ENCODE data around the gene UNC80. TPM values are rescaled to one million over a fixed set of nuclear protein-coding genes. Genes with fewer than 3 reads are reported as not detected.
A peak's percentile ranks its signal among the peaks of the same experiment; 100 is the strongest.

The UNC80 gene
- total and polyA plus RNA-seq, 10 donors, result 0.05 to 1.9 (median 0.63) TPM

DNA sequence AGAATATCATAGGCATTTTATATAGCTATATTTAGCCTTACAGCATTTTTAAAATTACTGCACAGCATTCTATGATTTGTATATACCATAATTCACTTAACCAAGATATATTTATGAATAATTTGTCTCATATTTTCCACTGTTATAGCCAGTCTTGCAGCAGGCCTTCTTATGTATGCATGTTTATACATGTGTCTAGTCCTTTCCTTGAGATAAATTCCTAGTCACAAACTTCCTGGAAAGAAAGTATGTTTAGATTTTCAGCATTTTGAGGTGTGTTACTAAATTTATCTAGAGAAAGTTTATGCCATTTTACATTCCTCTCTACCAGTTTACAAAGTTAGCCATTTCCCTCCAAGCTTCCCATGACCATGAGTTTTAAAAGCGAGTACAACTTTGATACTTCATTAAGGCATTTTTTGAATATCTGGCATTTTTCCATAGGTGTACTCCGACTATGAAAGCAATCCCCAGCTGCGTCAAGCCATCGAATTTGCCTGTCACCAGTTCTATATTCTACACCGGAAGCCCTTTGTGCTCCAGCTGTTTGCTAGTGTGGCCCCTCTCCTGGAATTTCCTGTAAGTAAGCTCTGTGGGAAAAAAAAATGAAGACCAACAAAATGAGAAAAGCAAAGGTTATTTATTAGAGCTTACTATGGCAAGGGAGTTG, 171.4 kb downstream of the UNC80 start:
- Histone ChIP-seq H3K4me3 (no peak overlapping the region), H3K36me3 (no peaks in the 10 kb centered on the region), H3K27ac (no peak overlapping the region), H3K27me3 (replicated peaks in 1 of 7) (no peaks in the 10 kb centered on the region), H3K9me3 (no peaks in the 10 kb centered on the region), H3K4me1 (peaks cover 0 to 6% (median 0%) of the 10 kb centered on the region in 6 donors)
- WGBS, 5 donors, result 57 to 64% (median 60%) methylated on average over 5 of the region's 5 CpGs
- DNase-seq, result no peak
- intact Hi-C loops (cut with DNase I; ENCODE audit: low total_unique reads), result no loop called here
- TF ChIP-seq, protein P1, sequence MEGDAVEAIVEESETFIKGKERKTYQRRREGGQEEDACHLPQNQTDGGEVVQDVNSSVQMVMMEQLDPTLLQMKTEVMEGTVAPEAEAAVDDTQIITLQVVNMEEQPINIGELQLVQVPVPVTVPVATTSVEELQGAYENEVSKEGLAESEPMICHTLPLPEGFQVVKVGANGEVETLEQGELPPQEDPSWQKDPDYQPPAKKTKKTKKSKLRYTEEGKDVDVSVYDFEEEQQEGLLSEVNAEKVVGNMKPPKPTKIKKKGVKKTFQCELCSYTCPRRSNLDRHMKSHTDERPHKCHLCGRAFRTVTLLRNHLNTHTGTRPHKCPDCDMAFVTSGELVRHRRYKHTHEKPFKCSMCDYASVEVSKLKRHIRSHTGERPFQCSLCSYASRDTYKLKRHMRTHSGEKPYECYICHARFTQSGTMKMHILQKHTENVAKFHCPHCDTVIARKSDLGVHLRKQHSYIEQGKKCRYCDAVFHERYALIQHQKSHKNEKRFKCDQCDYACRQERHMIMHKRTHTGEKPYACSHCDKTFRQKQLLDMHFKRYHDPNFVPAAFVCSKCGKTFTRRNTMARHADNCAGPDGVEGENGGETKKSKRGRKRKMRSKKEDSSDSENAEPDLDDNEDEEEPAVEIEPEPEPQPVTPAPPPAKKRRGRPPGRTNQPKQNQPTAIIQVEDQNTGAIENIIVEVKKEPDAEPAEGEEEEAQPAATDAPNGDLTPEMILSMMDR (IDR thresholded peaks at IDR 0.05 in 8 of 11, conservative IDR thresholded peaks at IDR 0.05 in 3 of 11), result no peak
- no peak for TF ChIP-seq POLR2AphosphoS5 (IDR thresholded peaks at IDR 0.05)
- TF ChIP-seq POLR2A (IDR thresholded peaks at IDR 0.05), result no peak

DNA sequence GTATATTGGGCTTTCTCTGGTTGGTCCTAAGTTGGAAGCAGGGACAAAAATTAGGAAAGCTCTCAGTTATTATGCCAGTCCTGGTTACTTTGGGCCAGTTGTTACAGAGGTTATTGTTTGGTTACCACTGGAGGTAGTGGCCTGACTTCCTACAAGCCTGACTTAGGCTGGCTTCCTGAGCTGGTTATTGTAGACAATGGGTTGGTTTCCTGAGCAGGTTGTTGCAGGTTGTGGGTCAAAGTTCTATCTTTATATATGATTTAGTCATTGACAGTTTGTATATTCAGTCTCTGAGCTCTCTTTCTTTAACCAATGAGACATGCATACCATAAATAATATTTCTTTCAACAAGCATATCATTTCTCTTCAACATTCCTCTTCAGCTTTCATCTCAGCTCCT, 172.1 kb downstream of the UNC80 start:
- no peak for DNase-seq
- Histone ChIP-seq H3K4me3 (no peak overlapping the region), H3K4me1 (peaks cover 0 to 3% (median 0%) of the 10 kb centered on the region in 6 donors), H3K27ac (no peak overlapping the region), H3K27me3 (replicated peaks in 1 of 7) (no peaks in the 10 kb centered on the region), H3K9me3 (no peaks in the 10 kb centered on the region), H3K36me3 (no peaks in the 10 kb centered on the region)
- intact Hi-C loops (cut with DNase I; ENCODE audit: low total_unique reads), result no loop called here
- TF ChIP-seq POLR2A (IDR thresholded peaks at IDR 0.05) (no peak), POLR2AphosphoS5 (IDR thresholded peaks at IDR 0.05) (no peak)
- TF ChIP-seq, protein P1 (IDR thresholded peaks at IDR 0.05 in 8 of 11, conservative IDR thresholded peaks at IDR 0.05 in 3 of 11), result no peak

DNA sequence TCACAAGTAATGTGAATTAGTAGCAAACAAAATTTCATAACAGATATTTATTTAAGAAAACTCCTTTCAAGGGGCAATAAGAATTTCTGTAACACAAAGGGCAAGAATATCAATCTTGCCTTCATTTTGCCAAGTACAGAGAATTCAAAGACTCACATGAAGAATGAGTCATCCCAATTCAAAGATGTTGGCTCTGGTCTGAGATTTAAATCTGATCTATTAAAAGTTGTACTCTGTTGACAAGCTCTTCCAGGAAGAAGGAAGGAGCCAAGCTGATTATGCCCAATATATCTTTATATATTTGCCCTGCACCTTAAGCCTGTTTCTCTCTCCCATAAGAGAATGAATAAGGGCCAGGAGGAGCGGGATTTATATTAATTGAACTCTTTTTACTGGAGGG, 174.9 kb downstream of the UNC80 start:
- intact Hi-C loops (cut with DNase I; ENCODE audit: low total_unique reads), result no loop called here
- Histone ChIP-seq H3K27ac (peak overlapping the region in 2 of 8 donors; percentile 10 to 11), H3K4me3 (no peak overlapping the region), H3K4me1 (peaks cover 0 to 2% (median 0%) of the 10 kb centered on the region in 6 donors), H3K36me3 (no peaks in the 10 kb centered on the region), H3K27me3 (replicated peaks in 1 of 7) (peaks cover 0 to 10% (median 0%) of the 10 kb centered on the region in 7 donors), H3K9me3 (no peaks in the 10 kb centered on the region)
- TF ChIP-seq, protein P1 (IDR thresholded peaks at IDR 0.05 in 8 of 11, conservative IDR thresholded peaks at IDR 0.05 in 3 of 11), result no peak
- TF ChIP-seq POLR2AphosphoS5 (IDR thresholded peaks at IDR 0.05), result no peak
- TF ChIP-seq POLR2A (IDR thresholded peaks at IDR 0.05), result no peak
- DNase-seq, result no peak
- WGBS, 5 donors, result 79 to 95% (median 87%) methylated on average over 1 of the region's 1 CpG

DNA sequence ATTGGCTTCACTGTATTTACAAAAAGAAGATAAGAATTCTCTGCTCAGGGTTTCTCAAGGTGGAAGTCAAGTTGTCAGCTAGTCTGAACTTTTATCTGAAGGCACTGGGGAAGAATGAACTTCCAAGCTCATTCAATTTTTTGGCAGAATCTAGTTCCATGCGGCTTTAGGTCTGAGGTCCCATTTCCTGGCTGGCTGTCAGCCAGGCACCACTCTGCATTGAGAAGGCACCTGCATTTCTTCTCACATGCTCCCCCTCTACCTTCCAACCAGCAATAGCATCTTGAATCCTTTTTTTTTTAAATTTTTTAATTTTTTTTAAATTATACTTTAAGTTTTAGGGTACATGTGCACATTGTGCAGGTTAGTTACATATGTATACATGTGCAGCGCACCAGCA, 184.6 kb downstream of the UNC80 start:
- intact Hi-C loops (cut with DNase I; ENCODE audit: low total_unique reads), result no loop called here

More for the DNA sequence above, 184.6 kb downstream of the UNC80 start:
- Histone ChIP-seq H3K27me3 (replicated peaks in 1 of 7) (peaks cover 0 to 5% (median 0%) of the 10 kb centered on the region in 7 donors), H3K9me3 (no peaks in the 10 kb centered on the region), H3K36me3 (no peaks in the 10 kb centered on the region), H3K27ac (no peak overlapping the region), H3K4me1 (peaks cover 0 to 7% (median 0%) of the 10 kb centered on the region in 6 donors), H3K4me3 (no peak overlapping the region)
- TF ChIP-seq POLR2A (IDR thresholded peaks at IDR 0.05), result no peak
- TF ChIP-seq POLR2AphosphoS5 (IDR thresholded peaks at IDR 0.05), result no peak
- TF ChIP-seq, protein P1 (IDR thresholded peaks at IDR 0.05 in 8 of 11, conservative IDR thresholded peaks at IDR 0.05 in 3 of 11), result no peak
- DNase-seq, result no peak
- WGBS, 5 donors, result 54 to 59% (median 57%) methylated on average over 2 of the region's 2 CpGs
